Measurements from ENCODE around the gene RAD54L.
"Not testable (repeated sequence)": the region's sequence is repeated elsewhere in the genome, so short reads cannot be mapped to it uniquely, and the experiment has no call there.

The RAD54L gene

GRCh38 chr1:46288485-46289133 lies 41.0 kb downstream of the RAD54L start:
- no peak for DNase-seq

- DNase-seq, result no peak
These were observed 41.6 kb downstream of the RAD54L start for GRCh38 chr1:46289134-46289494.

GRCh38 chr1:46289976-46290375 lies 42.4 kb downstream of the RAD54L start:
- no peak for DNase-seq

- DNase-seq, result no peak
These were observed 47.7 kb downstream of the RAD54L start for GRCh38 chr1:46295306-46295705.

- DNase-seq, result no peak
These were observed 50.8 kb downstream of the RAD54L start for GRCh38 chr1:46298387-46298786.

GRCh38 chr1:46300673-46301405 lies 53.3 kb downstream of the RAD54L start:
- DNase-seq, result no peak

GRCh38 chr1:46301406-46301807 lies 53.8 kb downstream of the RAD54L start:
- no peak for DNase-seq

- DNase-seq, result peak; percentile 38
These were observed 54.5 kb downstream of the RAD54L start for GRCh38 chr1:46301808-46302640.

- no peak for DNase-seq
These were observed 55.1 kb downstream of the RAD54L start for GRCh38 chr1:46302641-46303037.

GRCh38 chr1:46303038-46303871 lies 55.7 kb downstream of the RAD54L start, which contains the start of the genes LRRC41 and UQCRH:
Gene LRRC41, minus strand, starts transcription at chr1:46303616. Its CDS starts 294 bp downstream, at chr1:46303322.
Gene UQCRH, plus strand, starts transcription at chr1:46303698. Its CDS starts 69 bp downstream, at chr1:46303767.
- peak; percentile 92 for DNase-seq

- DNase-seq, result no peak
These were observed 56.3 kb downstream of the RAD54L start for GRCh38 chr1:46303872-46304326.

- DNase-seq, result no peak
These were observed 58.6 kb downstream of the RAD54L start for GRCh38 chr1:46306159-46306530.

GRCh38 chr1:46309401-46310159 lies 62.0 kb downstream of the RAD54L start:
- no peak for DNase-seq

GRCh38 chr1:46310321-46310720 lies 62.8 kb downstream of the RAD54L start:
- DNase-seq, result no peak

- DNase-seq, result no peak
These were observed 68.3 kb downstream of the RAD54L start for GRCh38 chr1:46315669-46316403.

GRCh38 chr1:46317323-46317722 lies 69.8 kb downstream of the RAD54L start:
- DNase-seq, result no peak

GRCh38 chr1:46319301-46319700 lies 71.7 kb downstream of the RAD54L start:
- DNase-seq, result not testable (repeated sequence)

GRCh38 chr1:46319960-46320914 lies 72.7 kb downstream of the RAD54L start:
- DNase-seq, result not testable (repeated sequence)

GRCh38 chr1:46322191-46322590 lies 74.6 kb downstream of the RAD54L start:
- DNase-seq, result not testable (repeated sequence)
